ENCODE results near the gene ISG20L2. TPM values are rescaled to one million over a fixed set of nuclear protein-coding genes. Genes with fewer than 3 reads are reported as not detected.
A peak's percentile ranks its signal among the peaks of the same experiment; 100 is the strongest.

ISG20L2 gene
- polyA plus RNA-seq, 3 donors: 17.2 to 23.5 (median 18.1) TPM

- H3K9me3 Mint-ChIP-seq: peaks cover 0 to 25% (median 10%) of the 10 kb centered on the region in 7 donors
- no peak for DNase-seq
- H3K4me1 ChIP-seq (ENCODE audit: control insufficient read depth in 1 of 2, insufficient read depth in 2 of 2, low read length in 2 of 2): peaks cover 20 to 22% of the 10 kb centered on the region in 2 donors
- peaks cover 28% of the 10 kb centered on the region for H3K4me1 Mint-ChIP-seq
- H3K9ac ChIP-seq (ENCODE audit: insufficient read depth, low read length, poor library complexity, severe bottlenecking): no peak overlapping the region
- H3K27me3 ChIP-seq (ENCODE audit: control insufficient read depth in 2 of 2, insufficient read depth in 2 of 2, low read length in 2 of 2): peaks cover 44 to 74% of the 10 kb centered on the region in 2 donors
- no peak overlapping the region for H3K4me3 ChIP-seq (replicated peaks in 1 of 3; ENCODE audit: low read depth in 2 of 3, low read length in 3 of 3)
- intact Hi-C loops (cut with micrococcal nuclease): no loop called here
- no peaks in the 10 kb centered on the region for H3K36me3 ChIP-seq (replicated peaks in 1 of 2; ENCODE audit: control insufficient read depth in 1 of 2, insufficient read depth in 2 of 2, low read length in 2 of 2)
- H3K4me2 ChIP-seq (replicated peaks; ENCODE audit: extremely low read depth, low read length, poor library complexity, severe bottlenecking): no peak overlapping the region
- peaks cover 0 to 15% of the 10 kb centered on the region in 2 donors for H3K9me3 ChIP-seq (replicated peaks in 1 of 2; ENCODE audit: control insufficient read depth in 1 of 2, insufficient read depth in 1 of 2, low read length in 2 of 2)
- peak overlapping the region in 1 of 2 donors; percentile 72 for H3K4me3 Mint-ChIP-seq
- H3K27ac Mint-ChIP-seq: no peak overlapping the region
- no peak overlapping the region for H3K27ac ChIP-seq (ENCODE audit: low read depth in 1 of 2, low read length in 2 of 2)
- H3K27me3 Mint-ChIP-seq (ENCODE audit: low read depth in 3 of 3): peaks cover 79 to 84% (median 81%) of the 10 kb centered on the region in 3 donors
- H4K20me1 ChIP-seq (ENCODE audit: insufficient read depth, low read length): no peaks in the 10 kb centered on the region
- H2AFZ ChIP-seq (ENCODE audit: insufficient read depth, low read depth, low read length, poor library complexity, severe bottlenecking): no peak overlapping the region
- 30% methylated on average over 2 of the region's 10 CpGs for WGBS (ENCODE audit: insufficient coverage)
- peaks cover 0 to 8% of the 10 kb centered on the region in 2 donors for H3K36me3 Mint-ChIP-seq
- no peaks in the 10 kb centered on the region for H3K79me2 ChIP-seq (ENCODE audit: insufficient read depth, low read length)
- no peak for TF ChIP-seq CTCF (IDR thresholded peaks at IDR 0.05)
These were observed 24.3 kb downstream of the ISG20L2 start for GRCh38 chr1:156704166-156704711.

- Histone ChIP-seq H3K4me3 (replicated peaks in 1 of 3; ENCODE audit: low read depth in 2 of 3, low read length in 3 of 3) (no peak overlapping the region), H2AFZ (ENCODE audit: insufficient read depth, low read depth, low read length, poor library complexity, severe bottlenecking) (no peak overlapping the region), H3K79me2 (ENCODE audit: insufficient read depth, low read length) (no peaks in the 10 kb centered on the region), H3K4me2 (replicated peaks; ENCODE audit: extremely low read depth, low read length, poor library complexity, severe bottlenecking) (no peak overlapping the region), H3K4me1 (ENCODE audit: control insufficient read depth in 1 of 2, insufficient read depth in 2 of 2, low read length in 2 of 2) (peaks cover 20 to 22% of the 10 kb centered on the region in 2 donors), H3K27me3 (ENCODE audit: control insufficient read depth in 2 of 2, insufficient read depth in 2 of 2, low read length in 2 of 2) (peaks cover 44 to 77% of the 10 kb centered on the region in 2 donors), H3K9me3 (replicated peaks in 1 of 2; ENCODE audit: control insufficient read depth in 1 of 2, insufficient read depth in 1 of 2, low read length in 2 of 2) (peaks cover 0 to 15% of the 10 kb centered on the region in 2 donors), H4K20me1 (ENCODE audit: insufficient read depth, low read length) (no peaks in the 10 kb centered on the region), H3K27ac (ENCODE audit: low read depth in 1 of 2, low read length in 2 of 2) (no peak overlapping the region), H3K9ac (ENCODE audit: insufficient read depth, low read length, poor library complexity, severe bottlenecking) (no peak overlapping the region), H3K36me3 (replicated peaks in 1 of 2; ENCODE audit: control insufficient read depth in 1 of 2, insufficient read depth in 2 of 2, low read length in 2 of 2) (no peaks in the 10 kb centered on the region)
- peaks cover 0 to 25% (median 10%) of the 10 kb centered on the region in 7 donors for H3K9me3 Mint-ChIP-seq
- peak overlapping the region in 1 of 2 donors; percentile 72 for H3K4me3 Mint-ChIP-seq
- peaks cover 0 to 8% of the 10 kb centered on the region in 2 donors for H3K36me3 Mint-ChIP-seq
- no peak overlapping the region for H3K27ac Mint-ChIP-seq
- 48% methylated on average over 4 of the region's 4 CpGs for WGBS (ENCODE audit: insufficient coverage)
- no peak for TF ChIP-seq CTCF (IDR thresholded peaks at IDR 0.05)
- intact Hi-C loops (cut with micrococcal nuclease): no loop called here
- peaks cover 28% of the 10 kb centered on the region for H3K4me1 Mint-ChIP-seq
- no peak for DNase-seq
- peaks cover 78 to 84% (median 84%) of the 10 kb centered on the region in 3 donors for H3K27me3 Mint-ChIP-seq (ENCODE audit: low read depth in 3 of 3)
These were observed 24.8 kb downstream of the ISG20L2 start for GRCh38 chr1:156703741-156704140.
